Osteoblast (primary cell): Measurements from ENCODE around the gene SAXO2. TPM values are rescaled to one million over a fixed set of nuclear protein-coding genes. Genes with fewer than 3 reads are reported as not detected.
A peak's percentile ranks its signal among the peaks of the same experiment; 100 is the strongest.
"Not testable (repeated sequence)": the region's sequence is repeated elsewhere in the genome, so short reads cannot be mapped to it uniquely, and the experiment has no call there.

Source experiments
- DNase-seq: peaks from one replicate; pipeline ENCODE4 v3.0.0; 2011; ENCODE audit warnings: low spot score, mixed read lengths; ENCODE audit not compliant: insufficient read length; ENCODE audit errors: missing footprints
- H2AFZ ChIP-seq: 2 replicates; pipeline ENCODE4 v1.6.0; 2011; ENCODE audit warnings: mild to moderate bottlenecking, low read length
- H3K27ac ChIP-seq: 2 replicates; pipeline ENCODE4 v1.5.1; 2011; ENCODE audit warnings: mild to moderate bottlenecking, low read depth, low read length, moderate library complexity
- H3K27me3 ChIP-seq: 2 replicates; pipeline ENCODE4 v1.6.0; 2012; ENCODE audit warnings: mild to moderate bottlenecking, control low read depth, inconsistent platforms, low read length, moderate library complexity; ENCODE audit not compliant: insufficient read depth
- H3K36me3 ChIP-seq: 2 replicates; pipeline ENCODE4 v1.5.1; 2011; ENCODE audit warnings: mild to moderate bottlenecking, low read length, control low read depth, moderate library complexity; ENCODE audit not compliant: insufficient read depth
- H3K4me1 ChIP-seq: 2 replicates; pipeline ENCODE4 v1.5.1; 2011; ENCODE audit warnings: mild to moderate bottlenecking, low read length, control low read depth, moderate library complexity; ENCODE audit not compliant: insufficient read depth
- H3K4me2 ChIP-seq: 2 replicates; pipeline ENCODE4 v1.6.0; 2011; ENCODE audit warnings: mild to moderate bottlenecking, low read length; ENCODE audit not compliant: insufficient read depth
- H3K4me3 ChIP-seq: fragments of 200-600 bp; sonication (generic); 3 replicates; pipeline ENCODE4 v1.5.1; 2012; ENCODE audit warnings: mild to moderate bottlenecking, low read length, inconsistent platforms; ENCODE audit not compliant: insufficient read depth
- H3K79me2 ChIP-seq: 2 replicates; pipeline ENCODE4 v1.6.0; 2012; ENCODE audit warnings: mild to moderate bottlenecking, low read length, control low read depth, inconsistent platforms; ENCODE audit not compliant: insufficient read depth
- H3K9me3 ChIP-seq: 2 replicates; pipeline ENCODE4 v1.5.1; 2011; ENCODE audit warnings: low read depth, low read length, control low read depth
- H4K20me1 ChIP-seq: 2 replicates; pipeline ENCODE4 v1.6.0; 2012; ENCODE audit warnings: mild to moderate bottlenecking, low read length, control low read depth; ENCODE audit not compliant: insufficient read depth
- total RNA-seq: library from RNA; depleted of rRNA; stranded (reverse); fragments of >200 nt; gene quantifications from 2 replicates; pipeline ENCODE4 v1.2.3, GENCODE V29; 2012

Gene SAXO2
- total RNA-seq, 1 donor = 1.1 TPM

DNA sequence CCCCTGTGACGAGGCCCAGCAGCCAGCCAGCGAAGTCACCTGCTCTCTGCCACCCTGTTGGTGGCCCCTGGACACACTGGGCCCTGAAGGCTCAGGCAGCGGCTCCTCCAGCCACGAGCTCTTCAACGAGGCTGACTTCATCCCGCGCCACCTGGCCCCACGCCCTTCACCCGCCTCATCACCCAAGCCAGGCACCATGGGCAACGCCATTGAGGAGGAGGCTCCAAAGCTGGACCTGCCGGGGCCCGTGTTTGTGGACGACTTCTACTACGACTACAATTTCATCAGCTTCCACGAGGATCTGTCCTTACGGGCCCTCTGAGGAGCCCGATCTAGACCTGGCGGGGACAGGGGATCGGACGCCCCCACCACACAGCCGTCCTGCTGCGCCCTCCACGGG is 64.3 kb downstream of the SAXO2 start:
- H3K36me3 ChIP-seq, H4K20me1 ChIP-seq, H3K79me2 ChIP-seq, H3K27me3 ChIP-seq, H3K9me3 ChIP-seq, H3K4me3 ChIP-seq, H3K4me2 ChIP-seq, H2AFZ ChIP-seq, H3K4me1 ChIP-seq, DNase-seq, H3K27ac ChIP-seq: not testable (repeated sequence)

DNA sequence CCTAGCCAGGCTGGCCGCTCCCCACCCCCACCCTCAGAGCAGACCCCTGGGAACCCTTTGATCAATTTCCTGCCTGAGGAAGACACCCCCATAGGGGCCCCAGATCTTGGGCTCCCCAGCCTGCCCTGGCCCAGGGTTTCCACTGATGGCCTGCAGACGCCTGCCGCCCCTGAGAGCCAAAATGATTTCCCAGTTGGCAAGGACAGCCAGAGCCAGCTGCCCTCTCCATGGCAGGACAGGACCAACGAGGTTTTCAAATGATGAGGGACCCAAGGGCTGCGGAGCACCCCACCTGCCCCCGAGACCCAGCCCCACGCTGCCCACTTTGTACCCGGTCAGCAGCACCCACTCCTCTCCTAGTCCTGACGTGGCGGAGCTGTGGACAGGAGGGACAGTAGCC is 64.8 kb downstream of the SAXO2 start:
- not testable (repeated sequence) for DNase-seq, H3K4me2 ChIP-seq, H3K4me1 ChIP-seq, H3K4me3 ChIP-seq, H3K9me3 ChIP-seq, H2AFZ ChIP-seq, H3K79me2 ChIP-seq, H3K27ac ChIP-seq, H3K36me3 ChIP-seq, H3K27me3 ChIP-seq, H4K20me1 ChIP-seq

- H4K20me1 ChIP-seq, H3K27ac ChIP-seq, H2AFZ ChIP-seq, H3K4me1 ChIP-seq, DNase-seq, H3K9me3 ChIP-seq, H3K4me2 ChIP-seq, H3K4me3 ChIP-seq, H3K27me3 ChIP-seq, H3K79me2 ChIP-seq, H3K36me3 ChIP-seq: not testable (repeated sequence)
Observed at GRCh38 chr15:82329039-82329438, 66.4 kb downstream of the SAXO2 start.

GRCh38 chr15:82330921-82331320 is 68.3 kb downstream of the SAXO2 start:
- not testable (repeated sequence) for H3K36me3 ChIP-seq, H3K79me2 ChIP-seq, H2AFZ ChIP-seq, H3K4me1 ChIP-seq, H3K4me2 ChIP-seq, H3K4me3 ChIP-seq, DNase-seq, H3K27me3 ChIP-seq, H3K27ac ChIP-seq, H3K9me3 ChIP-seq, H4K20me1 ChIP-seq

GRCh38 chr15:82331576-82332304 is 69.1 kb downstream of the SAXO2 start:
- H3K36me3 ChIP-seq, H3K4me1 ChIP-seq, DNase-seq, H3K9me3 ChIP-seq, H3K27me3 ChIP-seq, H3K27ac ChIP-seq, H3K79me2 ChIP-seq, H4K20me1 ChIP-seq, H2AFZ ChIP-seq, H3K4me2 ChIP-seq, H3K4me3 ChIP-seq: not testable (repeated sequence)

DNA sequence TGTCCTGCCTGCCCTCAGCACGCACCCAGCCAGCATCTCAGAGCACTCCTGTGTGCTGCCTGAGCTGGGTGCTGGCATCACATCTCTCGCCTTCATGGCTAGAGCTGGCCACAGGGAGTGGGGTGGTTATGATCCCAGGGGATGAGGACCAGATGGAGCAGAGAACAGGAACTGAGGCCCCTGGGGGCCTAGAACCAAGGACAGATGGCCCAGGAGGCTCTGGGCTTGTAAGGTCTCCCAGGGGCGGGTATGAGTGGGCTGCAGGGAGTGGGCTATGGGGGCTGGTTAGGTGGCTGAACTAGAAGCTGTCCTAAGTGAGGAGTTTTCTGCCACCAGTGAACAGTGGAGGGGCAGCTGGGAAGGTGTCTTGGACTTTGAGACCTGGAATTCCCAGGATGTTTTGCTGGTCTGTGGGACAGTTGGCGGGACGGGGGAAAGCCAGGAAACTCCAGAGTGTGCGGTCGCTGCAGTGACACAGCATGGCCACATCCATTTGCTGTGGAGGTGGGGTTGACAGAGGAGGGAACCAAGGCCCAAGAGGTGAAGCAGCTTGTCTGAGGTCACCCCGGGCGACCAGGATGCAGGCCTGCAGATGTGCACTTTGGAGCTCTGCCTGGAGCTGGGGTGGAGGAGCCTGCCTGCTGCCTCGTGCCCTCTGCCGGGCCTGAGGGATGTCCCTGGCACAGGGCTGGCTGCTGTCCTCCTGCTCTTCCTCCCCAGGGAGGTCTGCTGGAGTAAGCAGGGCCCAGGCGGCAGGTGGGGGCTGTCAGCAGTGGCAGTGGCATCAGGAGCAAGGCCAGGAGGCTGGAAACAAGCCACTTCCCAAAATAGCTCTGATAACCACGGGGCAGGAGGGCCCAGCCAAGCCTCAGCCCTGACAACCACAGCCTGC is 70.3 kb downstream of the SAXO2 start:
- not testable (repeated sequence) for H3K4me1 ChIP-seq, H3K27me3 ChIP-seq, H3K4me2 ChIP-seq, H3K4me3 ChIP-seq, H3K27ac ChIP-seq, H3K79me2 ChIP-seq, H3K9me3 ChIP-seq, H4K20me1 ChIP-seq, H2AFZ ChIP-seq, H3K36me3 ChIP-seq
- DNase-seq = peak; percentile 64

- not testable (repeated sequence) for H2AFZ ChIP-seq, H3K27ac ChIP-seq, H3K27me3 ChIP-seq, H3K36me3 ChIP-seq, H3K4me1 ChIP-seq, H3K4me2 ChIP-seq, H4K20me1 ChIP-seq, H3K4me3 ChIP-seq, H3K9me3 ChIP-seq, DNase-seq, H3K79me2 ChIP-seq
Observed at GRCh38 chr15:82333603-82334553, 71.3 kb downstream of the SAXO2 start.
